B cell (primary cell): ENCODE results near the gene BTF3.

Experiments
- EZH2 ChIP-seq: IDR thresholded peaks from 2 replicates; pipeline ENCODE4 v1.6.1; 2012; ENCODE audit warnings: borderline replicate concordance, low read depth, mild to moderate bottlenecking, moderate library complexity, low read length; ENCODE audit not compliant: insufficient read depth, poor library complexity, severe bottlenecking
- TF ChIP-seq, protein P1 (sequence below): fragments of 200-600 bp; IDR thresholded peaks from one replicate; pipeline ENCODE4 v1.8.0; 2022; ENCODE audit warnings: antibody characterized with exemption, mild to moderate bottlenecking

DNA sequence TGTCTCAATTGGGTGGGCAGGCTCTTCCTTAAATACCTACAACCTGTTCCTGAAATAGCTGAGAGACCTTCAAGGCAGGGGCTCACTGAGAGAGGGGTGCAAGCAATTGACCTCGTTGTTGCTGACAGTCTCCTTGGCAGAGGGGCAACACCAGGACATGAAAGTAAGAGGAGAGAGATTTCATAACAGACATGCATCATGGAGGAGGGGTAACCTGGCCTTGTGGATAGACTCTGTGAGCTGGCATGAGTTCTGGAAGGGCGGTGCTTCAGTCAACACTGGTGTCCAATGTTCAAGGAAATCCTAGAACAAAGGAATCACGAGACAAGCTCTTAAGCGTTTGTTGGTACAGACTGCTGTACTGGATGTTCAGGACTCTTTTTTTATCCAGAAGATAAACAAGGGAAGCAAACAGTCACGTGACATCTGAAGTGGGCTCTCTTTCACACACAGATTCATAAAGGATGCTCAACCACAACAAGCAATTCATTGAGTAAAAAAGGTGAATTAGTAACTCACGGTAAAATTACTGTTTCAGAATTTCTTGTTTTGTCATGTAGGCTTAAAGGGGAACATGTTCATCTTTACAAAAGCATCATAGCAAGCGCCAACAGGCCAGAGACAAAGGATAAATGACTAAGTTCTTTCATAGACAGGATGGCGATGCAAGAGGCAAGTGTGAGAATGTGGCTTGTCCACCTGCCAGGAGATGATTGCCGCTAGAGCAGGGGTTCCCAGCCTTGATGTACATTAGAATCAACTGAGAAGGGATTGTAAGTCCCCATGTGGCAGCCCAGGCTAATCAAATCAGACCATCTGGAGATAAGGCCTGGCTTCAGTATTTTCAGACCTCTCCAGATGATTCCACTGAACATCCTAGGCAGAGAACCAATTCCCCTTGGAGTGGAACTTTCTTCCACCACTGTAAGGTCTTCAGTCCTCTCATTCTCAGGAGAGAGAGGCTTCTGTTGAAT, 46.5 kb downstream of the BTF3 start:
- TF ChIP-seq, protein P1, sequence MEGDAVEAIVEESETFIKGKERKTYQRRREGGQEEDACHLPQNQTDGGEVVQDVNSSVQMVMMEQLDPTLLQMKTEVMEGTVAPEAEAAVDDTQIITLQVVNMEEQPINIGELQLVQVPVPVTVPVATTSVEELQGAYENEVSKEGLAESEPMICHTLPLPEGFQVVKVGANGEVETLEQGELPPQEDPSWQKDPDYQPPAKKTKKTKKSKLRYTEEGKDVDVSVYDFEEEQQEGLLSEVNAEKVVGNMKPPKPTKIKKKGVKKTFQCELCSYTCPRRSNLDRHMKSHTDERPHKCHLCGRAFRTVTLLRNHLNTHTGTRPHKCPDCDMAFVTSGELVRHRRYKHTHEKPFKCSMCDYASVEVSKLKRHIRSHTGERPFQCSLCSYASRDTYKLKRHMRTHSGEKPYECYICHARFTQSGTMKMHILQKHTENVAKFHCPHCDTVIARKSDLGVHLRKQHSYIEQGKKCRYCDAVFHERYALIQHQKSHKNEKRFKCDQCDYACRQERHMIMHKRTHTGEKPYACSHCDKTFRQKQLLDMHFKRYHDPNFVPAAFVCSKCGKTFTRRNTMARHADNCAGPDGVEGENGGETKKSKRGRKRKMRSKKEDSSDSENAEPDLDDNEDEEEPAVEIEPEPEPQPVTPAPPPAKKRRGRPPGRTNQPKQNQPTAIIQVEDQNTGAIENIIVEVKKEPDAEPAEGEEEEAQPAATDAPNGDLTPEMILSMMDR: no peak
- no peak for TF ChIP-seq EZH2
